ENCODE results near the gene TKFC. TPM values are rescaled to one million over a fixed set of nuclear protein-coding genes. Genes with fewer than 3 reads are reported as not detected.
A peak's percentile ranks its signal among the peaks of the same experiment; 100 is the strongest.

Gene TKFC
- polyA plus RNA-seq, 1 experiment, result 20.3 TPM

DNA sequence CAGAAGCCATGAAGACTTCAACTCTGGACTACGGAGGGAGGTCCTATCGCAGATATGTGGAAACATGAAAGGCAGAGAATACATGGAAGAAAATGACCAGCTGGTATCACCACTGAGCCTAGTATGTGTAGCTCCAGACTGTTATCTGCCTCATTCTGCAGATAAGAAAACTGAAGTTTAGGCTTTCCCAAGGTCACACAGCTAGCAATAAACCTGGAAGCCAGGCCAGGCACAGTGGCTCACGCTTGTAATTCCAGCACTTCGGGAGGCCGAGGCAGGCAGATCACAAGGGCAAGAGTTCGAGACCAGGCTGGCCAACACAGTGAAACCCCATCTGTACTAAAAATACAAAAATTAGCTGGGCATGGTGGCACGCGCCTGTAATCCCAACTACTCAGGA, 22.3 kb upstream of the TKFC start:
- ChIA-PET CTCF (interaction anchor here (0.8 to 2.0 kb wide), 3 partner anchors 25 to 83 kb away, joined by 3 to 6 read pairs (median 3); no protein-coding TSS in a partner anchor), POLR2A (no interaction called here)
- Histone ChIP-seq H3K4me3 (ENCODE audit: low read depth, low read length) (no peak overlapping the region), H3K27ac (ENCODE audit: low read depth, low read length) (no peak overlapping the region), H3K9me3 (ENCODE audit: control insufficient read depth, insufficient read depth, low read length) (no peaks in the 10 kb centered on the region), H3K27me3 (ENCODE audit: control insufficient read depth, insufficient read depth, low read length) (no peaks in the 10 kb centered on the region)
- TF ChIP-seq, protein P1, sequence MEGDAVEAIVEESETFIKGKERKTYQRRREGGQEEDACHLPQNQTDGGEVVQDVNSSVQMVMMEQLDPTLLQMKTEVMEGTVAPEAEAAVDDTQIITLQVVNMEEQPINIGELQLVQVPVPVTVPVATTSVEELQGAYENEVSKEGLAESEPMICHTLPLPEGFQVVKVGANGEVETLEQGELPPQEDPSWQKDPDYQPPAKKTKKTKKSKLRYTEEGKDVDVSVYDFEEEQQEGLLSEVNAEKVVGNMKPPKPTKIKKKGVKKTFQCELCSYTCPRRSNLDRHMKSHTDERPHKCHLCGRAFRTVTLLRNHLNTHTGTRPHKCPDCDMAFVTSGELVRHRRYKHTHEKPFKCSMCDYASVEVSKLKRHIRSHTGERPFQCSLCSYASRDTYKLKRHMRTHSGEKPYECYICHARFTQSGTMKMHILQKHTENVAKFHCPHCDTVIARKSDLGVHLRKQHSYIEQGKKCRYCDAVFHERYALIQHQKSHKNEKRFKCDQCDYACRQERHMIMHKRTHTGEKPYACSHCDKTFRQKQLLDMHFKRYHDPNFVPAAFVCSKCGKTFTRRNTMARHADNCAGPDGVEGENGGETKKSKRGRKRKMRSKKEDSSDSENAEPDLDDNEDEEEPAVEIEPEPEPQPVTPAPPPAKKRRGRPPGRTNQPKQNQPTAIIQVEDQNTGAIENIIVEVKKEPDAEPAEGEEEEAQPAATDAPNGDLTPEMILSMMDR (IDR thresholded peaks at IDR 0.05; ENCODE audit: low read depth, low read length), result no peak
- no peak for DNase-seq (ENCODE audit: low read depth, low spot score)

DNA sequence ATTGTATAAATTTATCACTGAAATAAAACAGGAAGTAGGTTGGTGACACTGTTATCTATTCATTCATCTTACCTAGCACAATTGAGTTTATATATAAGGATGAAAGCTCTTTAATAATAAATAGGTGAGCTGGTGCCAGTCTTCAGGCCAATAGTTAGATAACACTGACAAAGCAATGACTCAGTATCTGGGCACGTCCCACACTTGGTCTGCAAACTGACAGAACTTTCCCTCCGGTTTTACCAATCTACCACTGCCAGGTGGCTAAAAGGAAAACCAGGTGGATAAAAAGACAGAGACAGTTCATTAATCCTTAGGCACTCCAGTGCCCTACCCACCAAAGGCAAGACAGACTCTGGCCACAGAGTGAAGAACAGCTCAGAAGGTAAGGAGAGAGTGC, 17.8 kb upstream of the TKFC start:
- H3K4me3 ChIP-seq (ENCODE audit: low read depth, low read length), result no peak overlapping the region
- TF ChIP-seq, protein P1 (IDR thresholded peaks at IDR 0.05; ENCODE audit: low read depth, low read length), result no peak
- ChIA-PET POLR2A (no interaction called here), CTCF (interaction anchor here (1.7 kb wide), 1 partner anchor 21 kb away, joined by 7 read pairs; no protein-coding TSS in a partner anchor)
- no peaks in the 10 kb centered on the region for H3K27me3 ChIP-seq (ENCODE audit: control insufficient read depth, insufficient read depth, low read length)
- DNase-seq (ENCODE audit: low read depth, low spot score), result no peak
- no peaks in the 10 kb centered on the region for H3K9me3 ChIP-seq (ENCODE audit: control insufficient read depth, insufficient read depth, low read length)
- no peak overlapping the region for H3K27ac ChIP-seq (ENCODE audit: low read depth, low read length)

DNA sequence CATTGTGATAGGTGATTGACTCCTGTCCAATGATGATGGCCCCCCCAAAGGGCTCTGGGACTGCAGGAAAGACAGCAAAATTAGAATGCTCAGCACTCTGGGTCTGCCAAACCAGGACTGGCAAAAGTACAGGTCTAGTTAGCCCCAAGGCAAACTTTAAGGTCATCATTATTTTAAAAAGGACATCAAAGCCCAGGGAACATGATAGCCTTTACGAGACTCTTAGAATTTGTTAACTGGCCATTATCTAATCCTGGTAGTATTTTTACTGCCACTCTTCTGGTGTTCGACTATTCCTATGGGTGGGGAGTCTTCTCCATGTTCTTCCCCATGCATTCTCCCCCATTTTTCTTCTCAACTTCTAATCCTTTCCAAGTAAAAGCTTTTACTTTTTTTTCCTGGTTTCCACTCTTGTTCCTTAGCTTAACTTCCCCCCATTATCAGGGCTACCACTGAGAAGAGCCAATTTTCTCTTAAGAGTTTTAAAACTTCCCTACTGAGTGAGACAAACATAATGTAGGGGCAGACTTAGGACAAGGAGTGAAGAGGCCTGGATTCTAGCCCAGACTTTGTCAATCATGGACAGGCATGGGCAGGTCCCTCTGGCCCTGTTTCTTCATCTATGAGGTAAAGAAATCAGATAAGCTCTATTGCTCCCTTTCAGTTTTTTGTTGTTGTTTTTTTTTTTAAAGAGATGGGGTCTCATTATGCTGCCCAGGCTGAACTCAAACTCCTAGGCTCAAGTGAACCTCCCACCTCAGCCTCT, 7.2 kb upstream of the TKFC start:
- POLR2A ChIA-PET, result no interaction called here
- CTCF ChIA-PET, result interaction anchor here (0.6 to 0.8 kb wide), 3 partner anchors 11 to 120 kb away, joined by 3 to 4 read pairs (median 4); no protein-coding TSS in a partner anchor
- no peaks in the 10 kb centered on the region for H3K9me3 ChIP-seq (ENCODE audit: control insufficient read depth, insufficient read depth, low read length)
- TF ChIP-seq, protein P1 (IDR thresholded peaks at IDR 0.05; ENCODE audit: low read depth, low read length), result no peak
- H3K27me3 ChIP-seq (ENCODE audit: control insufficient read depth, insufficient read depth, low read length), result no peaks in the 10 kb centered on the region
- H3K4me3 ChIP-seq (ENCODE audit: low read depth, low read length), result no peak overlapping the region
- no peak for DNase-seq (ENCODE audit: low read depth, low spot score)
- peak overlapping the region; percentile 21 for H3K27ac ChIP-seq (ENCODE audit: low read depth, low read length)

DNA sequence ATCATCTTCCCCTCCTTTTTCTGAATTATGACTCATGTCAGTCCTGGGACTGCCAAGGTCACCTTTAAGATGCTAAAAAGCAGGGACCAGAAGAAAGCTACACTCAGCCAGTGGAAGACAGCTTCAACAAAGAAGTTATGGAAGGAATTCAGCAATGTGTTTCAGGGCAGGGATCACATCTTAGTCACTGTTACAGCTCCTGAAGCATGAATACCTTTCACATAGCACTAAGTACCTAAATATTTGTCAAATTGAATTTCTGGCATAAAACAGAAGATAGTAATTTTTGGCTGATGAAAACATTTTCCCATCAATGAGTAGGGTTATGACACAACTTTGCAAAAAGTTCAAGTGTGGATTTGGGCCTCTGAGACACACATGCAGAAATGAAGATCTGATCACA, 5.4 kb upstream of the TKFC start:
- no peak for DNase-seq (ENCODE audit: low read depth, low spot score)
- no peaks in the 10 kb centered on the region for H3K27me3 ChIP-seq (ENCODE audit: control insufficient read depth, insufficient read depth, low read length)
- no peak overlapping the region for H3K4me3 ChIP-seq (ENCODE audit: low read depth, low read length)
- H3K27ac ChIP-seq (ENCODE audit: low read depth, low read length), result no peak overlapping the region
- no peaks in the 10 kb centered on the region; the same call in 1 of the 2 replicates for H3K9me3 ChIP-seq (ENCODE audit: control insufficient read depth, insufficient read depth, low read length)
- POLR2A ChIA-PET, result interaction anchor here (0.9 to 1.2 kb wide), 2 partner anchors 22 to 34 kb away, joined by 5 read pairs; partner anchors contain the start of genes CYB561A3 and TMEM138
- CTCF ChIA-PET, result interaction anchor here (0.9 to 2.7 kb wide), 5 partner anchors 9 to 119 kb away, joined by 3 to 21 read pairs (median 5); no protein-coding TSS in a partner anchor
- TF ChIP-seq, protein P1 (IDR thresholded peaks at IDR 0.05; ENCODE audit: low read depth, low read length), result no peak

DNA sequence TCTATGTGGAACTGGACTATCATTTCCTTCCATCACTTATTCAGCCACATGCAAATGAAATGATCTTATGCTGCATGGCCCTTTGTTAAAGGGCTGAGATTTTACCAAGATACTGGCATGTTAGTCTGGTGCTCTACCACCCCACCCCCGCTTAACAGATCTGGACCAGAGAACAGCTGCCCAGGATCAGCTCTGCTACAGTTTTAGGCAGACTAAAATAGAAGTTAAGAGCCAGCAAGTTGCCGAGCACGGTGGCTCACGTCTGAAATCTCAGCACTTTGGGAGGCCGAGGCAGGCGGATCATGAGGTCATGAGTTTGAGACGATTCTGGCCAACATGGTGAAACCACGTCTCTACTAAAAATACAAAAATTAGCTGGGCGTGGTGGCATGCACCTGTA, 4.7 kb upstream of the TKFC start:
- Histone ChIP-seq H3K9me3 (ENCODE audit: control insufficient read depth, insufficient read depth, low read length) (no peaks in the 10 kb centered on the region; the same call in 1 of the 2 replicates), H3K27ac (ENCODE audit: low read depth, low read length) (no peak overlapping the region), H3K27me3 (ENCODE audit: control insufficient read depth, insufficient read depth, low read length) (no peaks in the 10 kb centered on the region), H3K4me3 (ENCODE audit: low read depth, low read length) (no peak overlapping the region)
- CTCF ChIA-PET, result interaction anchor here (0.9 to 2.7 kb wide), 5 partner anchors 9 to 118 kb away, joined by 3 to 21 read pairs (median 5); no protein-coding TSS in a partner anchor
- POLR2A ChIA-PET, result interaction anchor here (1.2 kb wide), 1 partner anchor 22 kb away, joined by 5 read pairs; no protein-coding TSS in a partner anchor
- TF ChIP-seq, protein P1 (IDR thresholded peaks at IDR 0.05; ENCODE audit: low read depth, low read length), result no peak
- no peak for DNase-seq (ENCODE audit: low read depth, low spot score)

All from AG04450 (cell line).